T-helper 1 cell treated with Interleukin-12 subunit alpha and Interleukin-12 subunit beta and Interleukin-4 antibody, amounts not matched to agents 30 μg/mL and 1 μg/mL, for 36 hours (primary cell): ENCODE results near the gene TWF2.
"Not testable (repeated sequence)": the region's sequence is repeated elsewhere in the genome, so short reads cannot be mapped to it uniquely, and the experiment has no call there.

Experiments used
- H3K27ac Mint-ChIP-seq: one replicate; pipeline ENCODE4 v1.8.0; 2021; ENCODE audit warnings: mild to moderate bottlenecking, mixed read lengths
- H3K27me3 Mint-ChIP-seq: one replicate; pipeline ENCODE4 v1.8.0; 2021; ENCODE audit warnings: low read depth, mixed read lengths
- H3K36me3 Mint-ChIP-seq: one replicate; pipeline ENCODE4 v1.8.0; 2021; ENCODE audit warnings: low read depth, mixed read lengths
- H3K4me1 Mint-ChIP-seq: one replicate; pipeline ENCODE4 v1.8.0; 2021; ENCODE audit warnings: low read depth, mixed read lengths
- H3K4me3 Mint-ChIP-seq: one replicate; pipeline ENCODE4 v1.8.0; 2021; ENCODE audit warnings: mild to moderate bottlenecking, moderate library complexity, mixed read lengths
- H3K9me3 Mint-ChIP-seq: one replicate; pipeline ENCODE4 v1.8.0; 2021; ENCODE audit warnings: mixed read lengths

TWF2 gene

DNA sequence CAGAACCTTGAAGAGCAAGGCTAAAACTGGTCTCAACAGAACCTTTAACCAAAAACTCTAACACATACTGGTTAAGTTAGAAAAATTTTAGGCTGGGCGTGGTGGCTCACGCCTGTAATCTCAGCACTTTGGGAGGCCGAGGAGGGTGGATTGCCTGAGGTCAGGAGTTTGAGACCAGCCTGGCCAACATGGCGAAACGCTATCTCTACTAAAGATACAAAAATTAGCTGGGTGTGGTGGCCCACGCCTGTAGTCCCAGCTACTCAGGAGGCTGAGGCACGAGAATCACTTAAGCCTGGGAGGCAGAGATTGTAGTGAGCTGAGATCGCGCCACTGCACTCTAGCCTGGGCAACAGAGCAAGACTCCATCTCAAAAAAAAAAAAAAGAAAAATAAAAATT, 33.2 kb upstream of the TWF2 start:
- not testable (repeated sequence) for H3K9me3 Mint-ChIP-seq, H3K27me3 Mint-ChIP-seq
- peak overlapping the region; percentile 84 for H3K4me3 Mint-ChIP-seq
- H3K36me3 Mint-ChIP-seq: peaks cover 57% of the 10 kb centered on the region
- peaks cover 72% of the 10 kb centered on the region for H3K4me1 Mint-ChIP-seq
- peak overlapping the region; percentile 95 for H3K27ac Mint-ChIP-seq

DNA sequence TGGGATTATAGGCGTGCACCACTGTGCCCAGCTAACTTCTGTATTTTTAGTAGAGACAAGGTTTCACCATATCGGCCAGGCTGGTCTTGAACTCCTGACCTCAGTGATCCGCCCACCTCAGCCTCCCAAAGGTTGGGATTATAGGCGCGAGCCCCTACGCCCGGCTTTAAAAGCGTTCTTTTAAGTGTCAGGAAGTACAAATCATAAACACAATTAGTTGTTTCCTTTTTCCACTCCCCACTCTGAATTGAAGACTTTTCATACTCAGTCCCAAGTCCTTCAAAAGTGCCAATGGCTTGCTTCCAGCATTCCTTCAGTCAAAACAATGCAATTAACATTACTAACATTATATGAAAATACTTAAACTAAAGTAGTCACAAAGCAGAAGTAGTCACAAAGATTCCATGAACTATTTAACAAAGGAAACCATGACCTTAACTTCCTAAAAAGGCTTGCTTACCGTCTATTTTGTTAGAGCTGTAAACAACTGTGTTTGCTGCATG, 31.3 kb upstream of the TWF2 start:
- H3K36me3 Mint-ChIP-seq: peaks cover 58% of the 10 kb centered on the region
- H3K27ac Mint-ChIP-seq: peak overlapping the region; percentile 95
- peaks cover 67% of the 10 kb centered on the region for H3K4me1 Mint-ChIP-seq
- H3K4me3 Mint-ChIP-seq: peak overlapping the region; percentile 84
- H3K27me3 Mint-ChIP-seq: no peaks in the 10 kb centered on the region
- no peaks in the 10 kb centered on the region for H3K9me3 Mint-ChIP-seq

DNA sequence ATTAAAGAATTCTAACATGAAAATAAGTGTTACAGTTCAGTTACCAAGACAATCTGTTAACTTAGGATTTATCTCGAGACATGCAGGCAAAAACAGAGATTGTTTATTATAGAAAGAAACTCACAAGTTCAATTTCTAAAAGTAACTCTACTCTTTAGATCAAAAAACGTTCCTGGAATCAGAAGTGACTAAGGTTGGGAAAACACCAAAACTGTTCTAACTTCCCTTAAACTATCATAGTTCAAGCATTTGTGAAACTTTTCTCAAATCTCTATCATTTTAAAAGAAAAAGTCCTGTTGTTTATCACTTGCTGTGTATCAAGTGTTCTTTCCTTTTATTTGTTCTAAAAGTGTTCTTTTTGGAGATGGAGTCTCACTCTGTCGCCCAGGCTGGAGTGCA, 30.8 kb upstream of the TWF2 start:
- Mint-ChIP-seq H3K27ac (peak overlapping the region; percentile 95), H3K4me1 (peaks cover 64% of the 10 kb centered on the region), H3K36me3 (peaks cover 57% of the 10 kb centered on the region), H3K27me3 (no peaks in the 10 kb centered on the region), H3K9me3 (no peaks in the 10 kb centered on the region), H3K4me3 (peak overlapping the region; percentile 84)

DNA sequence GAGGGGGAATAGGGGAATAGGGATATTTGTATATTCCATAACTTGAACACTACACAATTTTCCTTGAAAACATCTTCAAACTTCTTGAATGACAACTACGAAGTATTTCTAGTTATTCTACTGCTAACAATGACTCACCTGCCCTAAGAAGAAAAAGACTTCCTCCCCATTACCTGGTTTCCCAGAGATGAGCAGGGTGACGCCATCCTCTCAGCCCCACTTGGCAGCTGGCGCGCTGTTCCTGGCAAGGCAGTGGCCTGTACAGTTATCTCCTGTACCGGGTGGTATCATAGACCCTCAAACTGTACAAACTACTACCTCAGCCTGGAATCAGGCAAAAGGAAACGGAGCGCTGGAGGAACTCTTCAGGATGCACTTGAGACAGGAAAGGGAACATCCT, 29.1 kb upstream of the TWF2 start:
- peak overlapping the region; percentile 54 for H3K4me3 Mint-ChIP-seq
- H3K9me3 Mint-ChIP-seq: no peaks in the 10 kb centered on the region
- no peaks in the 10 kb centered on the region for H3K27me3 Mint-ChIP-seq
- H3K4me1 Mint-ChIP-seq: peaks cover 63% of the 10 kb centered on the region
- peaks cover 56% of the 10 kb centered on the region for H3K36me3 Mint-ChIP-seq
- H3K27ac Mint-ChIP-seq: peak overlapping the region; percentile 86

- H3K4me1 Mint-ChIP-seq: peaks cover 65% of the 10 kb centered on the region
Measured at GRCh38 chr3:52265387-52265786, 26.4 kb upstream of the TWF2 start.

GRCh38 chr3:52262447-52262846, 23.5 kb upstream of the TWF2 start:
- Mint-ChIP-seq H3K36me3 (peaks cover 77% of the 10 kb centered on the region), H3K27me3 (no peaks in the 10 kb centered on the region)

More at GRCh38 chr3:52265387-52265786, 26.4 kb upstream of the TWF2 start:
- H3K36me3 Mint-ChIP-seq: peaks cover 63% of the 10 kb centered on the region
- no peak overlapping the region for H3K4me3 Mint-ChIP-seq
- H3K27me3 Mint-ChIP-seq: no peaks in the 10 kb centered on the region
- H3K9me3 Mint-ChIP-seq: no peaks in the 10 kb centered on the region
- H3K27ac Mint-ChIP-seq: no peak overlapping the region

DNA sequence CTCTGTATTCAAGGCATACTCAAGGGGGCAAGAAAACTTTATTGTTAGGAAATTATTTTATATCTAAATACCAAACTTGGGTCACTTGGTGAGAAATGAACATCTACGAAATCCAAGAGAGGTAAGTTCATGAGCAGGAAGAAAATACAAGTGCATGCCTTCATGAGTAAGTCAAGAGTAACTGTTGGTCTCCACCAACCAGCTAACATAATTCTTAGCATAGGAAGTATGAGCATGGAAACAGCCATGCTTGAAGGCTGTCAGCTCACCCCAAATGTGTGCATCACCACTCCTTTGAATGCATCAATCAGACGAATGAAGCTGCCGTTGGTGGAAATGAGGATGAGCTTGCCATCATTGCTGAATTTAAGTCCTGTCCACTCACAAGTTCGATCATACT, 20.5 kb upstream of the TWF2 start:
- Mint-ChIP-seq H3K36me3 (peaks cover 81% of the 10 kb centered on the region), H3K27ac (no peak overlapping the region), H3K4me3 (no peak overlapping the region), H3K27me3 (no peaks in the 10 kb centered on the region), H3K9me3 (no peaks in the 10 kb centered on the region), H3K4me1 (peaks cover 82% of the 10 kb centered on the region)

More at GRCh38 chr3:52262447-52262846, 23.5 kb upstream of the TWF2 start:
- H3K4me1 Mint-ChIP-seq: peaks cover 64% of the 10 kb centered on the region
- H3K4me3 Mint-ChIP-seq: peak overlapping the region; percentile 35
- H3K9me3 Mint-ChIP-seq: no peaks in the 10 kb centered on the region
- H3K27ac Mint-ChIP-seq: peak overlapping the region; percentile 62

DNA sequence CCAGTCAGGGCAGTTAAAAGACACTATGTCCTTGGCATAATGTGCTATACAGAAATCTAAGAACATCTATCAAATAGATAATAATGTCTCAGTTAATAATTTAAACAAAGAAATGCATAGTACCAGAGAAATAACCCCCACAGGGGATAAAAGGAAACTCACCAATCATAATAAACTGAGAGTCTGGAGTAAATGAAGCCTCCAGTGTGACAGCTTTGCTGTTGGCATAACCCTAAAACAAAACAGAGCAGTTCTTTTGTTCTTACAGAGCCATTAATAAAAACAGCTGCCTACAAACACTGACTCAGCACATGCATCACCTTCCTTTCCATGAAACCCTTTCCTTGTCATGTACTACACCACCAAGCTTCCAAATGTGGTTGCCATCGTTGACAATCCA, 20.1 kb upstream of the TWF2 start:
- peaks cover 81% of the 10 kb centered on the region for H3K4me1 Mint-ChIP-seq

DNA sequence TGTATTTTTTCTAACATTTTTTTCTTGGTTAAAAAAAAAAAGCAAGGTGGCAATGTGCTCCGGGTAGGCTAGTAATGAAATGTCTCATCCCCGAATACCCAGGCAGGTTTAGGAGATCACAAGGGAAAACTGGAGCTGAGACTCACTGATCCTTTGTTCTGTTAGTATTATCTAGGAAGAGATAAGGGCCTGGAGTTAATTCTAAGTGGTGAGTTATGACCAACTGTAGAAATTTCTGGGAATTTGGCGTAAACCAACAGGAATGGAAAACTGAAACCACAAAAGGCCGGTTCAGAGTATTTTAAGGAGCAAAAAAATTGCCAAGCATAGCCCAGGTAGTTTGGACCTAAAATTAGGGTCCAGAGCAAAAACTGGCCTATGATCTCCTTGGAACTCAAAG, 19.0 kb upstream of the TWF2 start:
- Mint-ChIP-seq H3K36me3 (peaks cover 78% of the 10 kb centered on the region), H3K27ac (no peak overlapping the region), H3K9me3 (no peaks in the 10 kb centered on the region), H3K4me3 (no peak overlapping the region), H3K27me3 (no peaks in the 10 kb centered on the region), H3K4me1 (peaks cover 83% of the 10 kb centered on the region)

More for the DNA sequence above, 20.1 kb upstream of the TWF2 start:
- Mint-ChIP-seq H3K27me3 (no peaks in the 10 kb centered on the region), H3K36me3 (peaks cover 80% of the 10 kb centered on the region), H3K27ac (no peak overlapping the region), H3K4me3 (no peak overlapping the region), H3K9me3 (no peaks in the 10 kb centered on the region)

DNA sequence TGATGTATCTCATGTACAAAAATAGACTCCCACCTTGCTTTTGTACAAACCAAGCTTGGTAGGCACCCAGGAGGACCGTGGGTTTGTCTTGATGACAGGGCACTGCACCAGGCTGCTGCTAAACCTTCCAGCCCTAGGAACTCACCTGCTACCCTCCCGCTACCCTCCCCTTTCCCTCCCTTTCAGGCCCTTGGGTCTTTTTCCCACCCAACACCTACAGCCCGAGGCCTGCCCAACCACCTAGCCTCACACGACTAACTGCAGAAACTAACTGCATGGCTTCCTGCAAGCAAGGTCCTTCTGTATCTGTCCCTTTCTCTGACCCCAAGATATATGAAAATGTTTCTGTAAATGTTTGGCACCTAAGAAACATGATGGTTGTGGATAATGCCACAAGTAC, 17.7 kb upstream of the TWF2 start:
- Mint-ChIP-seq H3K9me3 (no peaks in the 10 kb centered on the region), H3K4me1 (peaks cover 82% of the 10 kb centered on the region), H3K27me3 (no peaks in the 10 kb centered on the region), H3K4me3 (no peak overlapping the region), H3K27ac (peak overlapping the region; percentile 34), H3K36me3 (peaks cover 80% of the 10 kb centered on the region)

GRCh38 chr3:52256159-52256558, 17.2 kb upstream of the TWF2 start:
- Mint-ChIP-seq H3K4me1 (peaks cover 78% of the 10 kb centered on the region), H3K36me3 (peaks cover 75% of the 10 kb centered on the region), H3K27me3 (no peaks in the 10 kb centered on the region), H3K9me3 (no peaks in the 10 kb centered on the region), H3K27ac (no peak overlapping the region), H3K4me3 (no peak overlapping the region)

GRCh38 chr3:52254608-52255007, 15.7 kb upstream of the TWF2 start:
- no peaks in the 10 kb centered on the region for H3K27me3 Mint-ChIP-seq
- peaks cover 72% of the 10 kb centered on the region for H3K36me3 Mint-ChIP-seq
- H3K4me1 Mint-ChIP-seq: peaks cover 81% of the 10 kb centered on the region
- peak overlapping the region; percentile 98 for H3K27ac Mint-ChIP-seq
- peak overlapping the region; percentile 65 for H3K4me3 Mint-ChIP-seq
- H3K9me3 Mint-ChIP-seq: no peaks in the 10 kb centered on the region

- Mint-ChIP-seq H3K4me1 (peaks cover 79% of the 10 kb centered on the region), H3K27ac (peak overlapping the region; percentile 98)
Measured at GRCh38 chr3:52253314-52254304, 14.7 kb upstream of the TWF2 start.

DNA sequence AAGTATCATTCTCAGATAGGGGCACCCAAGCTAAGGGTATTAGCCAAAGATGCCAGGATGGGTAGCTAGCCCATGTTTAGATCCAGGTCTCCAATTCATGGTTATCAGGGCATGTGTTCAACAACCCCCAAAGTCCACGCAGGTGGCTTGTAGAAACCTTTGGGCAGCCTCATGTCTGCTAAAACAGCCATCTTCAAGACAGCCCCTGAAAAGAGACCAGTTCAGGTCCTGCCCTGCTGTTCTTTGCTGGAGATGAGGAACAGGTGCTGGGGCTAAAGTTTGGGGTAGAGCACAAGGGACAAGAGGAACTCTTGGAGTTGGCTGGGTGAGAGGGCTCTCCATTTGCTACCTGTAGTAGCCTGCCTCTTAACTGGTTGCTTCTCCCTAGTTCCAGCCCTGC, 11.2 kb upstream of the TWF2 start:
- no peak overlapping the region for H3K4me3 Mint-ChIP-seq
- H3K36me3 Mint-ChIP-seq: peaks cover 59% of the 10 kb centered on the region

More at GRCh38 chr3:52253314-52254304, 14.7 kb upstream of the TWF2 start:
- peaks cover 69% of the 10 kb centered on the region for H3K36me3 Mint-ChIP-seq
- H3K9me3 Mint-ChIP-seq: no peaks in the 10 kb centered on the region
- no peaks in the 10 kb centered on the region for H3K27me3 Mint-ChIP-seq
- H3K4me3 Mint-ChIP-seq: peak overlapping the region; percentile 89

DNA sequence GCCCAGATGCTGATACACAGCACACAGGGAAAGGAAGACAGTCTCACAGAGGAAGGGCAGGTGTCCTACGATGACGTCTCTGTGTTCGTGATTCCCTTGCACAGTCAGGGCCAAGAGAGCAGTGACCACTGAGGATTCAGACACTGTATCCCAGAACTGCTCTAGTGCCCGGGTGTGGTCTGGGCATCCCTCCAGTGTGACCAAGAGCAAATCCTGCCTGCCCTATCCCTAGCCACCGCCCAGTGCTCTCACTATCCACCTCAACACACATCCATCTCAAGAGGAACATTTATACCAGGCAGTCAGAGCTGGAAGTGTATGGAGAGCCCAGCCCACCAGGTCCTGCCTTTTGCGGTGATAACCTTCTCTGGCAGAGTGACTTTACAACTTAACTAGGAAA, 10.7 kb upstream of the TWF2 start:
- H3K4me3 Mint-ChIP-seq: peak overlapping the region; percentile 7
- H3K36me3 Mint-ChIP-seq: peaks cover 58% of the 10 kb centered on the region

More for the DNA sequence above, 11.2 kb upstream of the TWF2 start:
- H3K27ac Mint-ChIP-seq: peak overlapping the region; percentile 77
- peaks cover 74% of the 10 kb centered on the region for H3K4me1 Mint-ChIP-seq
- no peaks in the 10 kb centered on the region for H3K27me3 Mint-ChIP-seq
- H3K9me3 Mint-ChIP-seq: no peaks in the 10 kb centered on the region

More for the DNA sequence above, 10.7 kb upstream of the TWF2 start:
- Mint-ChIP-seq H3K9me3 (no peaks in the 10 kb centered on the region), H3K27ac (peak overlapping the region; percentile 77), H3K4me1 (peaks cover 76% of the 10 kb centered on the region), H3K27me3 (no peaks in the 10 kb centered on the region)
